ENCODE data around the gene CBFA2T3. TPM values are rescaled to one million over a fixed set of nuclear protein-coding genes. Genes with fewer than 3 reads are reported as not detected.

The CBFA2T3 gene
- total RNA-seq, 1 donor from 2014 or later, result not detected

DNA sequence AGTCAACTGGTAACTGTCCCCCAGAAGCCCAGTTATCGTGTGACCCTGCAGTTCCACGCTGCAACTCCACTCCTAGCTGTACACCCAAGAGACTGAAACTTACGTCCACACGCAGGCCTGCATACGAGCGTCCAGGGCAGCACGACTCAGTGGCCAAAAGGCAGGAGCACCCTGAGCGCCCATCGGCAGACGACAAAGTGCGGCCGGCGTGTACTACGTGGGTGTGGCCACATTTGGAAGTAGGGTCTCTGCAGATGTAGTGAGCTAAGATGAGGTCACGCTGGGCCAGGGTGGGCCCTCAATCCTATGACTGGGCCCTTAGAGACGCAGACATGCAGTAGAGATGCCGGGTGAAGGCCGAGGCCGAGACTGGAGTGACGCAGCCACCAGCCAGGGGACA lies 133.8 kb downstream of the CBFA2T3 start:
- no peaks in the 10 kb centered on the region for H3K4me1 Mint-ChIP-seq (ENCODE audit: low read depth)
- no peak overlapping the region for H3K4me3 Mint-ChIP-seq (ENCODE audit: unreplicated experiment)
- no peak overlapping the region for H3K27ac Mint-ChIP-seq (ENCODE audit: unreplicated experiment)

DNA sequence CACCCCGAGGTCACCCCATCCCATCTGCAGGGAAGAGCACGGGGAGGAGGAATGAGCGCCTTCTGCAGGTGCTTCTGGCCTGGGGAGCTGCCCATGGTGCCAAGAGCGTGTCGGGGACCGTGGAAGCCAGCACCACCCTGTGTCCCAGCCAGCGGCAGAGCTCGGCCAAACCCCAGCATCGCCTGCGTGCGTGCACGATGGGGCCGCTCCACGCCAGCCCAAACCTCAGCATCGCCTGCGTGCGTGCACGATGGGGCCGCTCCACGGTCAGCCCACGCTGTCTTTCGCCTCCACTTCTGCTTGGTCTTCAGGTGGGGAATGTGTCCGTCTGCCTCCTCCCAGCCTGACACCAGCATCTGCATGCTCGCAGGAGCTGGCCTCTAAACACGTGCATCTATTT lies 134.2 kb downstream of the CBFA2T3 start:
- no peak overlapping the region for H3K4me3 Mint-ChIP-seq (ENCODE audit: unreplicated experiment)
- no peak overlapping the region for H3K27ac Mint-ChIP-seq (ENCODE audit: unreplicated experiment)
- no peak for DNase-seq (ENCODE audit: low spot score)
- no peaks in the 10 kb centered on the region for H3K27me3 Mint-ChIP-seq (ENCODE audit: low read depth)
- TF ChIP-seq, protein P1, sequence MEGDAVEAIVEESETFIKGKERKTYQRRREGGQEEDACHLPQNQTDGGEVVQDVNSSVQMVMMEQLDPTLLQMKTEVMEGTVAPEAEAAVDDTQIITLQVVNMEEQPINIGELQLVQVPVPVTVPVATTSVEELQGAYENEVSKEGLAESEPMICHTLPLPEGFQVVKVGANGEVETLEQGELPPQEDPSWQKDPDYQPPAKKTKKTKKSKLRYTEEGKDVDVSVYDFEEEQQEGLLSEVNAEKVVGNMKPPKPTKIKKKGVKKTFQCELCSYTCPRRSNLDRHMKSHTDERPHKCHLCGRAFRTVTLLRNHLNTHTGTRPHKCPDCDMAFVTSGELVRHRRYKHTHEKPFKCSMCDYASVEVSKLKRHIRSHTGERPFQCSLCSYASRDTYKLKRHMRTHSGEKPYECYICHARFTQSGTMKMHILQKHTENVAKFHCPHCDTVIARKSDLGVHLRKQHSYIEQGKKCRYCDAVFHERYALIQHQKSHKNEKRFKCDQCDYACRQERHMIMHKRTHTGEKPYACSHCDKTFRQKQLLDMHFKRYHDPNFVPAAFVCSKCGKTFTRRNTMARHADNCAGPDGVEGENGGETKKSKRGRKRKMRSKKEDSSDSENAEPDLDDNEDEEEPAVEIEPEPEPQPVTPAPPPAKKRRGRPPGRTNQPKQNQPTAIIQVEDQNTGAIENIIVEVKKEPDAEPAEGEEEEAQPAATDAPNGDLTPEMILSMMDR (IDR thresholded peaks at IDR 0.05), result no peak
- no peaks in the 10 kb centered on the region for H3K9me3 Mint-ChIP-seq (ENCODE audit: low read depth)
- no peaks in the 10 kb centered on the region for H3K4me1 Mint-ChIP-seq (ENCODE audit: low read depth)
- H3K36me3 Mint-ChIP-seq (ENCODE audit: low read depth), result peaks cover 9% of the 10 kb centered on the region

More for the DNA sequence above, 133.8 kb downstream of the CBFA2T3 start:
- DNase-seq (ENCODE audit: low spot score), result no peak
- H3K27me3 Mint-ChIP-seq (ENCODE audit: low read depth), result no peaks in the 10 kb centered on the region
- TF ChIP-seq, protein P1 (IDR thresholded peaks at IDR 0.05), result no peak
- no peaks in the 10 kb centered on the region for H3K9me3 Mint-ChIP-seq (ENCODE audit: low read depth)
- peaks cover 10% of the 10 kb centered on the region for H3K36me3 Mint-ChIP-seq (ENCODE audit: low read depth)

DNA sequence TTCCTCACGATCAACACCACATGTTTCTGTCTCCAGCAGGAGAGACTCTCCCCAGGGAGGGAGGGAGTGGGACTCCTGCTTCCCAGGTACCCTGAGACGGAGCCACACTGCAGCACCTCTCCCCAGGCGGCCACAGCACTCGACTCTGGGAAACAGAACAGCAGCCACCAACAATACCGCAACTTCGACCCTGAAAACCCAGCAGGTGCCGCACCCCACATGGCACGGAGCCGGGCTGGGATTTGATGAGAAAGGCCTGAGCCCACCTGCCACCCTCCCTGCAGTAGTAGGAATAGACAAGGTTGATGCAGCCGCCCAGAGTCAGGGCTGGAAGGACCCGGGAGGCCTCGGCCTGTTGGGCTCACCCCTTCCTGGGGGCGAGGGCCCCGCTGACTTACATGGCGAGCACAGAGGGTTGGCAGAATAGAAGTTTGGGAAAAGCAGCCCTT lies 134.7 kb downstream of the CBFA2T3 start:
- no peak overlapping the region for H3K27ac Mint-ChIP-seq (ENCODE audit: unreplicated experiment)
- H3K27me3 Mint-ChIP-seq (ENCODE audit: low read depth), result no peaks in the 10 kb centered on the region
- H3K4me1 Mint-ChIP-seq (ENCODE audit: low read depth), result no peaks in the 10 kb centered on the region
- peaks cover 9% of the 10 kb centered on the region for H3K36me3 Mint-ChIP-seq (ENCODE audit: low read depth)
- H3K9me3 Mint-ChIP-seq (ENCODE audit: low read depth), result no peaks in the 10 kb centered on the region
- TF ChIP-seq, protein P1 (IDR thresholded peaks at IDR 0.05), result no peak
- DNase-seq (ENCODE audit: low spot score), result no peak
- no peak overlapping the region for H3K4me3 Mint-ChIP-seq (ENCODE audit: unreplicated experiment)

GRCh38 chr16:88841521-88842307 lies 135.3 kb downstream of the CBFA2T3 start:
- Mint-ChIP-seq H3K36me3 (ENCODE audit: low read depth) (peaks cover 9% of the 10 kb centered on the region), H3K27me3 (ENCODE audit: low read depth) (no peaks in the 10 kb centered on the region), H3K4me3 (ENCODE audit: unreplicated experiment) (no peak overlapping the region), H3K9me3 (ENCODE audit: low read depth) (no peaks in the 10 kb centered on the region), H3K27ac (ENCODE audit: unreplicated experiment) (no peak overlapping the region), H3K4me1 (ENCODE audit: low read depth) (no peaks in the 10 kb centered on the region)
- TF ChIP-seq, protein P1 (IDR thresholded peaks at IDR 0.05), result no peak
- DNase-seq (ENCODE audit: low spot score), result no peak

- Mint-ChIP-seq H3K36me3 (ENCODE audit: low read depth) (peaks cover 9% of the 10 kb centered on the region), H3K27me3 (ENCODE audit: low read depth) (no peaks in the 10 kb centered on the region), H3K27ac (ENCODE audit: unreplicated experiment) (no peak overlapping the region), H3K4me1 (ENCODE audit: low read depth) (no peaks in the 10 kb centered on the region), H3K9me3 (ENCODE audit: low read depth) (no peaks in the 10 kb centered on the region), H3K4me3 (ENCODE audit: unreplicated experiment) (no peak overlapping the region)
- no peak for DNase-seq (ENCODE audit: low spot score)
- TF ChIP-seq, protein P1 (IDR thresholded peaks at IDR 0.05), result no peak
Observed at GRCh38 chr16:88840600-88841215, 136.3 kb downstream of the CBFA2T3 start.

Data from chondrocyte (in vitro differentiated cells).